Common myeloid progenitor, CD34-positive (primary cell): Measurements from ENCODE around the gene KLF6.
A peak's percentile ranks its signal among the peaks of the same experiment; 100 is the strongest.

Source experiments
- CTCF ChIA-PET: fragments of 350-600 bp; sonication (Branson Sonifier 250); formaldehyde crosslinking; loops from one replicate; lab custom pipeline; 2021; ENCODE audit warnings: antibody characterized with exemption; lab: Charles Lee
- POLR2A ChIA-PET: fragments of 350-600 bp; sonication (Branson Sonifier 250); formaldehyde crosslinking; loops from one replicate; lab custom pipeline; 2021; ENCODE audit warnings: antibody characterized with exemption; lab: Charles Lee
- DNase-seq, 3 donors: peaks; one replicate each; pipeline versions ENCODE4 v3.0.0 to v3.0.0-alpha.2; 2013
- H3K27ac ChIP-seq, 2 experiments: 1 replicate in 1 of 2; 2 replicates in 1 of 2; pipeline ENCODE4 v1.7.0; 2013; ENCODE audit warnings: inconsistent platforms in 2 of 2, low read length in 2 of 2, mild to moderate bottlenecking in 2 of 2, low read depth in 1 of 2, moderate library complexity in 1 of 2; ENCODE audit not compliant: severe bottlenecking in 2 of 2, insufficient read depth in 1 of 2, poor library complexity in 1 of 2
- H3K27me3 ChIP-seq, 5 experiments: replicated peaks in 2 of 5; 1 replicate in 3 of 5; 2 replicates in 2 of 5; pipeline versions ENCODE4 v1.6.1 to v1.7.0; 2013; ENCODE audit warnings: low read length in 4 of 5, mild to moderate bottlenecking in 2 of 5, moderate library complexity in 2 of 5, inconsistent platforms in 1 of 5; ENCODE audit not compliant: insufficient read depth in 5 of 5, control insufficient read depth in 4 of 5
- H3K36me3 ChIP-seq, 4 experiments: 1 replicate in 2 of 4; 2 replicates in 2 of 4; pipeline versions ENCODE4 v1.6.1 to v1.7.0; 2013; ENCODE audit warnings: low read length in 3 of 4, control low read depth in 1 of 4, mild to moderate bottlenecking in 1 of 4; ENCODE audit not compliant: control insufficient read depth in 4 of 4, insufficient read depth in 4 of 4
- H3K4me1 ChIP-seq, 4 experiments: 1 replicate in 3 of 4; 2 replicates in 1 of 4; pipeline versions ENCODE4 v1.6.1 to v1.7.1; 2013; ENCODE audit warnings: low read length in 3 of 4, mild to moderate bottlenecking in 3 of 4, control low read depth in 1 of 4, inconsistent platforms in 1 of 4, moderate library complexity in 1 of 4; ENCODE audit not compliant: control insufficient read depth in 4 of 4, insufficient read depth in 4 of 4; ENCODE audit errors: control extremely low read depth in 1 of 4
- H3K4me3 ChIP-seq, 7 experiments: 1 replicate in 4 of 7; 2 replicates in 3 of 7; pipeline versions ENCODE4 v1.5.1 to v1.7.0; 2013; ENCODE audit warnings: mild to moderate bottlenecking in 7 of 7, low read length in 6 of 7, moderate library complexity in 6 of 7, inconsistent platforms in 2 of 7, low read depth in 2 of 7, control low read depth in 1 of 7; ENCODE audit not compliant: insufficient read depth in 4 of 7, control insufficient read depth in 1 of 7; ENCODE audit errors: extremely low read depth in 1 of 7
- H3K9me3 ChIP-seq, 5 experiments: 1 replicate in 4 of 5; 2 replicates in 1 of 5; pipeline versions ENCODE4 v1.6.1 to v1.7.1; 2013; ENCODE audit warnings: low read length in 4 of 5, mild to moderate bottlenecking in 2 of 5, inconsistent platforms in 1 of 5, low read depth in 1 of 5, moderate library complexity in 1 of 5; ENCODE audit not compliant: control insufficient read depth in 4 of 5, insufficient read depth in 2 of 5; ENCODE audit errors: control extremely low read depth in 1 of 5
- WGBS: methylation state at CpG from one replicate; pipeline ENCODE4 v1.1.5; 2013; ENCODE audit not compliant: insufficient coverage; 5-methylcytosine and 5-hydroxymethylcytosine counted together

The KLF6 gene

GRCh38 chr10:3746634-3747033, 38.4 kb downstream of the KLF6 start:
- Histone ChIP-seq H3K27me3 (no peaks in the 10 kb centered on the region), H3K36me3 (no peaks in the 10 kb centered on the region), H3K4me3 (no peak overlapping the region), H3K4me1 (peaks cover 8 to 28% (median 23%) of the 10 kb centered on the region in 4 experiments), H3K27ac (no peak overlapping the region), H3K9me3 (no peaks in the 10 kb centered on the region)
- 99% methylated on average over 6 of the region's 7 CpGs for WGBS
- no peak for DNase-seq
- POLR2A ChIA-PET = no interaction called here
- CTCF ChIA-PET = no interaction called here

GRCh38 chr10:3745521-3745920, 39.5 kb downstream of the KLF6 start:
- POLR2A ChIA-PET = no interaction called here
- H3K27ac ChIP-seq = no peak overlapping the region
- WGBS = 98% methylated on average over 4 of the region's 4 CpGs
- no peaks in the 10 kb centered on the region for H3K36me3 ChIP-seq
- CTCF ChIA-PET = no interaction called here
- H3K27me3 ChIP-seq = no peaks in the 10 kb centered on the region
- no peak for DNase-seq
- H3K4me3 ChIP-seq = no peak overlapping the region
- peaks cover 8 to 25% (median 19%) of the 10 kb centered on the region in 4 experiments for H3K4me1 ChIP-seq
- H3K9me3 ChIP-seq = no peaks in the 10 kb centered on the region

- H3K36me3 ChIP-seq = no peaks in the 10 kb centered on the region
- no peak overlapping the region for H3K27ac ChIP-seq
- H3K27me3 ChIP-seq = no peaks in the 10 kb centered on the region
- CTCF ChIA-PET = interaction anchor here (1.0 kb wide), 1 partner anchor 14 kb away, joined by 3 read pairs; no protein-coding TSS in a partner anchor
- POLR2A ChIA-PET = no interaction called here
- H3K4me1 ChIP-seq = peaks cover 2 to 10% (median 6%) of the 10 kb centered on the region in 4 experiments
- DNase-seq = no peak
- H3K4me3 ChIP-seq = no peak overlapping the region
- H3K9me3 ChIP-seq = no peaks in the 10 kb centered on the region
- 88% methylated on average over 5 of the region's 6 CpGs for WGBS
These were observed 43.1 kb downstream of the KLF6 start for GRCh38 chr10:3741688-3742461.

GRCh38 chr10:3740157-3740871, 44.7 kb downstream of the KLF6 start:
- ChIA-PET POLR2A (interaction anchor here (0.7 to 0.8 kb wide), 2 partner anchors 14 to 290 kb away, joined by 3 to 4 read pairs; no protein-coding TSS in a partner anchor), CTCF (interaction anchor here (1.0 to 1.2 kb wide), 2 partner anchors 11 to 16 kb away, joined by 3 read pairs; no protein-coding TSS in a partner anchor)
- 100% methylated on average over 2 of the region's 5 CpGs for WGBS
- Histone ChIP-seq H3K36me3 (no peaks in the 10 kb centered on the region), H3K9me3 (no peaks in the 10 kb centered on the region), H3K27me3 (no peaks in the 10 kb centered on the region), H3K4me3 (no peak overlapping the region), H3K27ac (no peak overlapping the region), H3K4me1 (peaks cover 2 to 10% (median 6%) of the 10 kb centered on the region in 4 experiments)
- peak; percentile 30 to 67 (median 64) for DNase-seq

GRCh38 chr10:3738855-3739350, 46.1 kb downstream of the KLF6 start:
- no peak for DNase-seq
- Histone ChIP-seq H3K36me3 (no peaks in the 10 kb centered on the region), H3K27ac (no peak overlapping the region), H3K9me3 (no peaks in the 10 kb centered on the region), H3K27me3 (no peaks in the 10 kb centered on the region), H3K4me3 (no peak overlapping the region), H3K4me1 (peaks cover 2 to 10% (median 6%) of the 10 kb centered on the region in 4 experiments)
- ChIA-PET CTCF (no interaction called here), POLR2A (no interaction called here)
- no CpG with 5 or more reads among the region's 1 CpG for WGBS

- POLR2A ChIA-PET = no interaction called here
These were observed 47.1 kb downstream of the KLF6 start for GRCh38 chr10:3737864-3738263.

More at GRCh38 chr10:3737864-3738263, 47.1 kb downstream of the KLF6 start:
- Histone ChIP-seq H3K27ac (no peak overlapping the region), H3K4me3 (no peak overlapping the region), H3K9me3 (no peaks in the 10 kb centered on the region), H3K4me1 (peaks cover 2 to 10% (median 6%) of the 10 kb centered on the region in 4 experiments), H3K27me3 (no peaks in the 10 kb centered on the region), H3K36me3 (no peaks in the 10 kb centered on the region)
- no peak for DNase-seq
- CTCF ChIA-PET = no interaction called here
- WGBS = 77% methylated on average over 2 of the region's 4 CpGs
